Fibroblast of skin of scalp (primary cell): ENCODE data around the gene BLMH.
"Not testable (repeated sequence)": the region's sequence is repeated elsewhere in the genome, so short reads cannot be mapped to it uniquely, and the experiment has no call there.

Source experiments
- DNase-seq: peaks from one replicate; pipeline ENCODE4 v3.0.0-alpha.2; 2013

BLMH gene

DNA sequence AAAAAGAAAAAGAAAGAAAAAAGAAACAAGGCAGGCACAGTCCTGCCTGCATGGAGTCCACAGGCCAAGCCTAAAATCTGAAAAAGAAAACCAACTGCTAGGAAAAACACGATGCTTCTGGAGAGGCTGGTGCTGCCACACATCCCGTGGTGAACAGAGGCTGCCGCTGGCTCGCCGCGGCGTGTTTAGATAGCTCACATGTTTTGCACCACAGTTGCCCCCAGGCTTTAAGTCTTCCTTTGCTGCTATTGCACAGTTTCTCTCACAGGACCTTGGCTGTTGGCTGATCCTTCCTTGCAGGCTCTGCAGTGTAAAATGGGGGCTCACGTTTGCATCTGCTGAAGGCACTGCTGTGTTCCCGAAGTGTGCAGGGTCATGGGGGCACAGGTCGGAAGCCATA is 64.9 kb downstream of the BLMH start:
- no peak for DNase-seq

GRCh38 chr17:30225919-30226553 is 65.7 kb downstream of the BLMH start:
- no peak for DNase-seq

DNA sequence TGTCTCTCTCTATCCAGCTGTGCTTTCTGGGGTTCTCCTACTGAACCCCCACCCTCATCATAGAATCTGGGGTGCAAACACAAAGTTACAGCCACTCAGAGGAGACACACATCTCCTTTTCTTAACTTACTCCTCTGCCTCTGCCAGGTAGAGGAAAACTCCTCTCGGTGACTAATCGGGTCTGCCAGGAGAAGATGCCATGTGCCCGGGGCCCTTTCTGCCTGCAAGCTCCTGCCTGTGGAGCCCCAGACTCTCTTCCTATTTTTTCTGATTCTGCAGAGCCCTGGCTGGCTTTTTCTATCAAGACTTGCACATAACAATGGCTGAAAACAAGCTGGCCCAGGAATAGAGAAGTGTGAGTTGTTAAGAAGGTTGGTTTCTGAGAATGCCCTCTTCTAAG is 66.6 kb downstream of the BLMH start:
- no peak for DNase-seq

DNA sequence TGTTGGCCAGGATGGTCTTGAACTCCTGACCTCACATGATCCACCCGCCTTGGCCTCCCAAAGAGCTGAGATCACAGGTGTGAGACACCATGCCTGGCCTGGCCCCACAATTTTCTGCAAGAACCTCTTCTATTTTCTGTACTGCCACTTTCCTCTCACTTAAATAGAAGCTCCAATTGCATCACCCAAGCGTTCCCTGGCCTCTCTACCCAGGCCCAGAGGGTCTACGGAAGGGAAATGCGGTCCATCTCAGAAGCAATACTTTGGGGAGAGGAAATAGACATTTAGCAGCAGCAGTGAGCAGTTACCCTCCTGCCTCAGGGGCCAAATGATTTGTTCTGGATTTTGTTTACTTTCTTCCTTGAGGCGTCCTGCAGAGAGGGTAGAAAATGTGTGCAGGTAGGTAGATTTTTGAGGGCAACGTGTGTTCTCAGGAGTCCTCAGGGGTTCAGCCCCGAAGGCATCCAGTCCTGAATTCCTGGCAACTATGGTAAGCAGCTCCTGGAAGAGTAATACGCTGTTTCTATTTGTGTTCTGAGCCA is 67.3 kb downstream of the BLMH start:
- no peak for DNase-seq

GRCh38 chr17:30222721-30223175 is 69.0 kb downstream of the BLMH start:
- no peak for DNase-seq

DNA sequence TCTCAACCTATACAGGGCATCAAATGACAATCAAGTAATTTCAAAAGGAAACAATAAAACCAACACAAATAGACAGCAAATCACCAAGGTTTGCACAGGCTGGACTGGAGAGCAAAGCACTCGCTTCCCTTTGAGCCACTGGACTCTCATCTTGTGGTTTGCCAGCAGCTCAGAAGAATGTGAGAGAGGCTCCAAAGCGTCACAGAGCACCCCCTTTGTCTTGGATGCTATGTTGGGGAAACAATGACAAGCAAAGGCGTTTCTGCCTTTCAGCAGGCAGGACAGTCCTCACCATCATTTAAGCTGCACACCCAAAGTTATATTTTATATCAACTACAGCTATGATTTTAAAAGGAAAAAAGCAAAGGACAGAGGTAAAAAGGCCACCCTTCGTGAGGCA is 69.5 kb downstream of the BLMH start:
- DNase-seq: no peak

DNA sequence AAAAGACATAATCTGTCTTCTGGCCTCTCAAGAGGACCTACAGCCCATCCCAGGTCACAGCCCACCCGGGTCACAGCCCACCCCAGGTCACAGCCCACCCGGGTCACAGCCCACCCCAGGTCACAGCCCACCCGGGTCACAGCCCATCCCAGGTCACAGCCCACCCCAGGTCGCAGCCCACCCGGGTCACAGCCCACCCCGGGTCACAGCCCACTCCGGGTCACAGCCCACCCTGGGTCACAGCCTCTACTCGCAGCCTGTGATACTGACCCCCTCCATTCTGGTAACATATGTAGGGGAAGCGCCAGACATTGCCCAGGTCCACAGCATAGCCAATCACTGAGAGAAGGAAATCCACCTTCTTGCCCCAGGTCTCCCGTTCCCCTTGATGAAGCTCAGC is 70.4 kb downstream of the BLMH start:
- DNase-seq: no peak

DNA sequence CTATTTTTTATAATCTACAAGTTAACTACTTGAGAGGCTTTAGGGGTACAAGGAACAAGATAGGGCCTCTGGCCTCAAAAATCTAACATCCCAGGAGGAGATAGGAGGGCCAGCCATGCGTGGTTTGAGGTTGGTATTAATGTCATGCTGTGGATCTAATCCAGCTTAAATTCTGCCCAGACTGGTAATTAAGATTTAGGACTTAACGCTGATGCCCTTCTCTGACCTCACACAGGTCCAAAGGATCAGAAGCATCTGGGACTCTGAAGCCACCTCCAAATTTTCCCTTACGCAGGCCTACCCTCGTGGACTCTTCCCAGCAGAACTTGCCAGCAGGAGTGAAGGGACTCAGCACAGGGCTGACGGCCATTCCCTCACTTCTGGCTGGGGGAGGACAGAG is 71.3 kb downstream of the BLMH start:
- no peak for DNase-seq

DNA sequence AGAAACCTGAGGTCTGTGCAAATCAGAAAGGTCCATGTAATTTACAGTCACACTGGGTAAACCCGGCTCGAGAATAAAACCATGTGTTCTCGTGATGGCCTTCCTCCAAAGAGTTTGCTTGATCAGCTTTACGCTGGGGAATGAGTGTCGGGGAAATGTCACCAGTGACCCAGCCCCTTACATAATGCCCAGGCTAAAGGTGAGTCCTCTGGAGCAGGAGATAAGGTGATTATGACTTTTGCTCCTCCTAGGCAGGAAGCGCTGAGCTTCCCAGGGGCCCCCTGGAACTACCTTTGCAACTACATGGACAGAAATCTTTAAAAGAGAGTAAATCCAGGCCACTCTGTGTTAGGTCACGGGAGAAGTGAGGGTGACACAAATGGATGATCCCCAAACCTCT is 71.9 kb downstream of the BLMH start:
- no peak for DNase-seq

DNA sequence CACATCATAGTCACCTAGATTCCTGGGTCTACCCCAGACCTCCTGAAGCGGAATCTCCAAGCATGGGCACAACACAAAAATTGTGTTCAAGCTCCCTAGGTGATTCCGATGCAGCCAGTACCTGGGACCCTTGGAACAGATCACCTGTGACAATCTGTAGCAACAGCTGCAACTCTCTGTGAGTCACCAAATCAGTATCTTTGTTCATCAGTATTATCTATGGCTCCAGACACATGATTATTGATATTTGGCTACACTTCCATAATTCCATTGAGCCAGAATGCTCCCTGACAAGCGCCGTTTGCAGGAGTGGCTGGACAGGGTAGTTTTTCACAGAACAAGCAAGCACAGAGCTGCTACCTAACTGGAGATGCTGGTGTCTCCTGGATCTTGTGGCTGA is 72.4 kb downstream of the BLMH start:
- no peak for DNase-seq

GRCh38 chr17:30218799-30219198 is 72.9 kb downstream of the BLMH start:
- DNase-seq: no peak

DNA sequence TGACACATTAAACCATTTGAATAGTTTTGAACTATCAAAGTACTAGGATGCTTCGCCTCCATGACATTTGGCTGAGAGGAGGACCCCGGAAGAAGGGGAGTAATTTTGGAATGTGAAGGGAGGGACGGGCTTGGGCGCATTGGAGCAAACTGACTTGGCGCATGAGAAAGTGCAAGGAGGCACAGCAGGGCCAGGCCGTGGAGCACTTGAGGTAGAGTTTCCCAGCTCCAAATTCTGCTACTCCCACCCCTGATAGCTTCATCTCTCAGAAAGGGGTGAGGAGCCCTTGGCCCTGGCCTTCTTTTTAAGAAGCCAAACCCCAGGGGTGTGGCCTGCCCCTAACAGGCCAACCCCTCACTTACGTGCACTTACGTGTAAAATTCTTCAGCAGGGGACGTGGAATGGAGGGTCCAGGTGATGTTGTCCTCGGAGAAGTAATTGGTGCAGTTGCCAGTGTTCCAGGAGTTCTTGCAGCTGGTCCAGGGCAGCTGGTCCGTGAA is 73.9 kb downstream of the BLMH start:
- no peak for DNase-seq

DNA sequence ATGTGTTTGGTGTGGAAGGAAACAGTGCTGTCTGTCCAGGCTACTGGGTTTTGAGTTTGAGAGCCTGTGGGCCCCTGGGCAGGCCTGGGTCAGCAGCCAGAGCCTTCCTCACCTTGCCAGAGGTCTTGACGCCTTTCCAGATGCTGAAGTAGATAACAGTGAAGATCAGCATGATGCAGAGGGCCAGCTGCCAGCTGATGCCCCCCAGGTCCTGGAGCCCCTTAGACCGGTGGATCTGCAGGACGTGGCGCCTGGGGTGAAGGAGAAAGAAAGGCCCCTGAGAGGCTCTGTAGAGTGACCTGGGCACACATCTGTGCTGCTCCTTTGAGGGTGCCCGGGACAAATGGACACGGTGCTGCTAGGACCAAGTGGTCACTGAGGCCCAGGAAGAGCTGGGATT is 74.7 kb downstream of the BLMH start:
- no peak for DNase-seq

DNA sequence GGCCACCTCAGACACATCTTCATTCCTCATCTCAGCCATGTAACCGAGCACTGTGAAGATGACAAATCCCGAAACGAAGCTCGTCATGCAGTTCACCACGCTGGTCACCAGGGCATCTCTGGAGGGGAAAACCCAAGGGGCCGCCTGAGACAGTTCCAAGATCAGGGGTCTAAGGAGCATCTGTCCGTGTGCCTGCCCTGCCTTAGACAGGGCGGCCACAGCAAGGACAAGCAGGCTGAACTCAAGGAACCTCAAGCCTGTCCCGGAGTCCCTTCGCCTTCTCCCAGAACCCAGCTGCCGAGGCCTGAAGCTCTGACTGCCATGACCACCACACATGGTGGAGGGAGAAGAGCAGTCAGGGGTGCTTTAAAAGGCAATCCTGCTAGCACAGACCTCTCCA is 79.0 kb downstream of the BLMH start:
- no peak for DNase-seq

- no peak for DNase-seq
These were observed 80.4 kb downstream of the BLMH start for GRCh38 chr17:30211371-30211770.

DNA sequence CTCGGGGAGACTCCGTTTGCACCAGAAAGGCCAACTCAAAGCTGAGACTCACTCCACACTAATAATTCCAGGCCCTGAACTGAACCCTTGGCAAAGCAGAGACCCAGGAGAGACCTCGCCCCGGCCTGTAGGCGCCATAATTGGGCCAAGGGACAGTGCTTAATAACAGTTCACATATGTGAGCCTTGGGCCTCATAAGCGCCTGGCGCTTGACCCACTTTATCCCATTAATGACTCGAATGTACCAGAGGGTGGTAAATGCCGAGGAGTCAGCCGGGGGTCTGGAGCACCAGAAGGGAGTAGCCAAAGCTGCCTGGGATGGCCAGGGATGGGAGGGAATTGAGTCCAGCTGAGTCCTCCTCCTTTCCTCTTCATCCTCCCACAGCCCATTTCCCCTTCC is 80.8 kb downstream of the BLMH start:
- no peak for DNase-seq

DNA sequence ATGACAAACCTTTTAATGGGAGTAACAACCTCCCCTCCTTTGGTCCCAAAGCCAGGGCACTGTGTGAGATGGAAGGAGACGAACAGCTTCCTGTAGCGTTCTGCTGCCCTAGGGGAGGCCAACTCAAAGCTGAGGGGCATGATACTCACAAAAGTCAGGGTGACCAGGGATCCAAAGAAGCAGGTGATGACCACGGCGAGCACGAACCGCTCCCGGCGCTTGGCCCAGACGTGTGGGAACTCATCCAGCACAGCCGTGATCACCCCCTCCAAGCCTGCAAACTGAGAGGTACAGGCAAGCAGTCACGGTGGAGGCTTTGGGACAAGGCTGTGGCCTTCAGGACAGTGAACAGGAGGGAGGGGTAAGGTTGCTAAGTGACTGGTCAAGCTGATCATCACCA is 81.4 kb downstream of the BLMH start:
- DNase-seq: no peak

GRCh38 chr17:30209930-30210329 is 81.8 kb downstream of the BLMH start:
- no peak for DNase-seq

DNA sequence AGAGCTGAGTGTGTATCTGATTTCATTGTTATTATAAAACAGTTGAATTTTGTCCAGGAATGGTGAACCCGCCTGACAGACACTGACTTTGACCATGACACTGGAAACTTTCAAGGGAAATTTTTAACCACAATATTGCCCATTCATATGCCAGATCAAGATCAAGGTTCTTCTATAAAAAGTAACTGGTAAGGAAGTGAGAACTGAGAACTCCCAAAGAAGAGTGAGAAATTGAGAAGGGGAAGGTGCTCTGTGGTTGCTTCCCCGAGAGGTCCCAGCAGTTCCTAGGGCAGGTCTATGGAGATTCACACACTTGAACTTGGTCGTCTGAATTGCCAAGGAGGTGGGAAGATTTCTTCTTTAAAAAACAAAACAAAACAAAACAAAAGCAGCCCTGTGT is 83.5 kb downstream of the BLMH start:
- no peak for DNase-seq

DNA sequence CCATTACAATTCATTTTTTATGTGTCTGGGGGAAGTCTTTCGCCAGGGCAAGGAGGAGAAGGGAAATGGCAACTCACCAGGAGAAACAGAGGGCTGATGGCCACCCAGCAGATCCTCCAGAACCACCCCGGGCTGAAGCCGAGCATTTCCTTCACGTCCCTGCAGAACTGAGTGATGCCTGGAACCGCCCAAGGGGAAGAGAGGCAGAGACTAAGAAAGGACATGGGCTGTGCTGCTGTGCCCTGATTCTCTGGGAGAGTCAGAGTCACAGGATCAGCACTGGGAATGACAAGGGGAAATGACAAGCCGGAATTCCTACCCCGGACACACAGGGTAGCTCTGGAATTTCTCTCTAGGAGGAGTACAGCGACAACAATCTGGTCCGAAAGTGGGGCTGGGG is 84.1 kb downstream of the BLMH start:
- no peak for DNase-seq

GRCh38 chr17:30203471-30203981 is 88.2 kb downstream of the BLMH start:
- no peak for DNase-seq

DNA sequence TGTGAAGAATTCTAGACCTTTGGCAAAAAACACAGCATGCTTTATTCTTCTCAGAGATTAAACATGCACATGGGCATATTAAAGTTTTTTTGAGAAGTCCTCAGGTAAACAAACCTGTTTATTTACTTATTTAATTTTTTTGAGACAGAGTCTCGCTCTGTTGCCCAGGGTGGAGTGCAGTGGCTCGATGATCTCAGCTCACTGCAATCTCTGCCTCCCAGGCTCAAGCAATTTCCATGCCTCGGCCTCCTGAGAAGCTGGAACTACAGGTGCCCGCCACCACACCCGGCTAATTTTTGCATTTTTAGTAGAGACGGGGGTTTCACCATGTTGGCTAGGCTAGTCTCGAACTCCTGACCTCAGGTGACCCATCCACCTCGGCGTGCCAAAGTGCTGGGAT is 91.1 kb downstream of the BLMH start:
- DNase-seq: not testable (repeated sequence)

DNA sequence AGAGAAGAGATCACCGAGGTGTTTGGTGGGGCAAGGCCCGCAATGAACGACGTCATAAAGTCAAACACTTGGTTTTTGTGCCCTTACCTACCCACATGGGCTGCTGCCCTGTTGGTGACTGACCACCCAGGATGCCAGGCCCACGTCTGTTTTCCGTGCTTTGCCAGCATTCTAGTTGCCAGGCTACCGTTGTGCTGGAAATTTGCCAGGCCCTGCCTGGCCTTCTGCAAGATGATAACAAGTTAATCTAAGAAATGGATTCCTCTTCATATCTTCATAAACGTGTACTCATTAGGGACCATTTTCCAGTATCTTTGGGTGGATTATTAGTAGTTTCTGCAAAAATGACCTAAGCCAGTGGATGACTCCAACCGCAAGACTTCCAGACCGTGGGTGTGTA is 91.6 kb downstream of the BLMH start:
- DNase-seq: no peak

- no peak for DNase-seq
These were observed 92.1 kb downstream of the BLMH start for GRCh38 chr17:30199600-30199999.
